HG02642 (cell line): Measurements from ENCODE around the gene TGFBR2.

Experiments
- ATAC-seq: cut with Tn5 transposase; IDR thresholded peaks from one replicate; pipeline ENCODE4 v1.9.1; 2021; ENCODE audit warnings: mild to moderate bottlenecking; ENCODE audit not compliant: unreplicated experiment, poor library complexity

Gene TGFBR2

DNA sequence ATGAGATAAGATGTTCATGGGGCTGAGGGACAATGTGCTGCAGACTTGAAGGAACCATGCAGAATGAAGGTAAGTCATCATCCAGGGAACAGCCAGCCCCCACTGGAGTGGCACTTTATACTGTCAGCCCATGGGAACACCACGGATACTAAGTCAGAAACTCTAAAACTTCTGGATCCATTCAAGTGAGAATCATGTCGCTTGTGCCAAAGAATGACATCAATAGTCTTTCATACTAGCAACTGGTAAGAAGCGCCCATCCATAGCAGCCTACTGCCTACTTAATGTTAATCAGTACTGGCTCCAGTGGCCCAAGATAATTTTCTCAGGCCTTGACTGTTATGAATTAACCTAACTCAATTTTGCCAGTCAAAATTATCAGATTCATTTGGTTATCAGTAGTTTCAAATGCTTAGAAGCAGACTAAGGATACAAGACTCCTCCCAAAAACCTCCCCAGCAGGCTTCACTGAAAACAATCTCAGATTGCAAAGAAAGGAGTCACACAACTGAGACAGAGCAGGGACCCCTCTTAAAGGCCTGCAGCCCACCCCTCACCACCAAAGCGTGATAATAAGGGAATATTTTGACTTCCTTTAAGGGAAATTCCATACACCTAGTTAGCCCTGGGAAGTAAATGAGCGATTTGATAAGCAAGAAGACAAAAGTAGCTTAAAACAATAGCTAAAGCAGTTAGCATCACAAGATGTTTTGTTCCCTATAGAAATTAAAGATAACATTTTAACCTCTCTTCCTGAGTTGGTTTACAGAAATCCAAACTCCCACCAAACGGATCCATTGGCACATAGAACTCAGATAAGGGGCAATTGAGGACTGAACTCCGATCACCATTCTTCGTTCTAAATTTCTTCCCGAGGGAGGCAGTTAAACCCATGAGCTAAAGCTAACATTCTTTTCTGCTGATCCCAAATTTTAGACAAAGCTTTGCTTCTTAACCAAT lies 98.8 kb downstream of the TGFBR2 start:
- ATAC-seq: no peak

- ATAC-seq: no peak
Measured at GRCh38 chr3:30707825-30708224, 101.4 kb downstream of the TGFBR2 start.

DNA sequence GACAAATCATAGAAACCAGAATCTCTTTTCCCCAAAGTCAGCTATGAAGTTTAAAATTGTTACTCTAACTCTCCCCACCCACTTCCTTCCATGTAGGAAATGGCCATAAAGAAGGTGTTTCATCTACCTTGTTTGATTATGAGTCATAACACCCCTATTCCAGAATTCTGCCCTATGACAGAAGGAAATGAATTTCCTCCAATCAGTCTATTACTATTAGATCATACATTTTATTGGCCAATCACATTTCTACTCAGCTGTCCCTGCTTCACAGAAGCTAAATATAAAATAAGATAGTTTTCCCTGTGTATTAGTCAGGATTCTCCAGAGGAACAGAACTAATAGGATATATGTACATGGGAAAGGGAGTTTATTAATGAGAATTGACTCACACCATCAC lies 102.1 kb downstream of the TGFBR2 start:
- no peak for ATAC-seq

DNA sequence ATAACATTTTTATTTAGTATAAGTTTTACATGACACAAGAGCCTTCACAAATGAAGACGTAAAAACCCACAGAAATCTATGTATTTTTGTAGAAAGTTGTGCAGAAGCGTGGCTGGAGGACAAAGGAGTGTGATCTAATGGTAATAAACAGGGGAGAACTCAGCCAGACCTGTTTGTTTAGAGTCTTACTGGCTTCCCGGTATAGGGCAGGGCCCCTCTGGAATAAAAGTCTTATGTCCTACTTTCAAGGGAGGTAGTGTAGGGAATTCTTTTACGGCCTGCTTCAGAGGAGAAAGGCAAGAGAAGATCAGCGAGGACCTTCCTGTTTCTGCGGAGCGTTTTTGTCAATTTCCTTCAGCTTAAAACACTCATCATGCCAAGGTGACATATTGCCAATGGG lies 103.6 kb downstream of the TGFBR2 start:
- no peak for ATAC-seq

- ATAC-seq: no peak
Measured at GRCh38 chr3:30711151-30711550, 104.8 kb downstream of the TGFBR2 start.

GRCh38 chr3:30711867-30712266 lies 105.5 kb downstream of the TGFBR2 start:
- no peak for ATAC-seq

GRCh38 chr3:30712991-30713390 lies 106.6 kb downstream of the TGFBR2 start:
- ATAC-seq: no peak

DNA sequence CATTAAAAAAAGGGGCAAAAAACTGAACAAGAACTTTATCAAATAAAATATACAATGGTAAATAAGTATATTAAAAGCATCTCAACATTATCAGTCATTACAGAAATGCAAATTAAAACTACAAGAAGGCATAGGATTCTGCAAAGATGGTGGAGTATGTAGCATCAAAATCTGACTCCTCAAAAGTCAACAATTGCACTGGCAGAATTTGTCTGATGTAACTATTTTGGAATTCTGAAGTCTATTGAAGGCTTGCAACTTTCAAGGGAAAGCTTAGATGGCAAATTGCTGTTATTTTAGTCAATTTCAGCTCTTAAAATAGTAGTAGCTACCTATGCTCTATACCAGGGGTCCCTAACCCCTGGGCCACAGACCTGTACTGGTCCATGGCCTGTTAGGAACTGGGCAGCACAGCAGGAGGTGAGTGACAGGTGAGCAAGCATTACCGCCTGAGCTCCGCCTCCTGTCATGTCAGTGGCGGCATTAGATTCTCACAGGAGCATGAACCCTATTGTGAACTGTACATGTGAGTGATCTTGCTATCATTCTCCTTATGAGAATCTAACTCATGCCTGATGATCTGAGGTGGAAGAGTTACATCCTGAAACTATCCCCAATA lies 107.6 kb downstream of the TGFBR2 start:
- ATAC-seq: no peak

DNA sequence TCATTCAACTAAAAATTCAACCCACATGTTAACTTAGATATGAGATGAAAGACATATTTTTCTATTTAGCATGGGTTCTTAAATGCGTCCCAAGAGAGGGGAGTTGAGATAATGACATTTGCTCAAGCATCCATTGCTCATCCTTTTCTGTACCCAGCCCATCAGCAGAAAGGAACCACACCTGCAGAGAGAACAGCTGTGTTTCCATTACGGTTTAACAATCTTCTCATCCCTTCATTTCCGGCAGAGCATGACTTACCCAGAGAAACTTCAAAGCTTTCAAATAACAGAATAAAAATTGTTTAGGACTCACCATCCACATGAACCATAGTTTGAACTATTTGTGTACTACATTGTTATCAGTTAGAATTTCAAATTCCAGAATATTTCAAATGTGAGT lies 113.1 kb downstream of the TGFBR2 start:
- ATAC-seq: no peak

GRCh38 chr3:30720586-30721313 lies 114.3 kb downstream of the TGFBR2 start:
- no peak for ATAC-seq

DNA sequence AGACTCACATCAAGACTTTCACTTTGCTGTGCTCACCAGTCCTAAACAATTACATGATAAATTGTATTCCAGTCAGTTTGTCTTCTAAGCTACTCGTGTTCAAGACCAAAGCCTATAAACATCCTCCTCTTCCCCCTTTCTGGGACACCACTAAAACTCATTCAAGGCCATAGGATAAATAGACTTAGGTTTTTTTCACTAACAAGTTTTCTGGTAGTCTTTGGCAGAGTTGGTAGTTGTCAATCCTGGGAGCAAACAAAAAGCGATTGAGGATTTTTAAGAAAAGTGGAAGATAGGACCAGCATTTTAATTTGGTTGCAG lies 114.9 kb downstream of the TGFBR2 start:
- no peak for ATAC-seq

- ATAC-seq: no peak
Measured at GRCh38 chr3:30723211-30723610, 116.8 kb downstream of the TGFBR2 start.

GRCh38 chr3:30724863-30725262 lies 118.5 kb downstream of the TGFBR2 start:
- no peak for ATAC-seq

- ATAC-seq: no peak
Measured at GRCh38 chr3:30728143-30728542, 121.7 kb downstream of the TGFBR2 start.

DNA sequence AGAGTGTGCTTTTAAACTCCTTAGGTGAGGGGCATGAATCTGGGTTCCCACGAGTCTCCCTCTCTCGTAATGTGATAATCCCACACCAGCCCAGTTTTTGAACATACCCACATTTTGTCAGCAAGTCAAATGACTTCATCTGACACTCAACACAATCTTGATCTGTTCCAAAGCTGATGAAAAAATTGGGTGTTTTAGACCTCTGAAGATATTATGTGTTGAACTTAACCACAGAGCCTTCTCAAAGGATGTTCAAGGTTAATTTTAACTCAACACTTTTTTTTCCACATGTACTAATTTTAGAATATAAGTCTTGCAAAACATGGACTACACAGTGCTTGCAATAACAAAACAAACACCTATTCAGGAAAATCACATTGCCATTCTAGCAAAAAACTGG lies 123.1 kb downstream of the TGFBR2 start:
- no peak for ATAC-seq

- no peak for ATAC-seq
Measured at GRCh38 chr3:30729936-30730335, 123.5 kb downstream of the TGFBR2 start.

- no peak for ATAC-seq
Measured at GRCh38 chr3:30730967-30731366, 124.6 kb downstream of the TGFBR2 start.

DNA sequence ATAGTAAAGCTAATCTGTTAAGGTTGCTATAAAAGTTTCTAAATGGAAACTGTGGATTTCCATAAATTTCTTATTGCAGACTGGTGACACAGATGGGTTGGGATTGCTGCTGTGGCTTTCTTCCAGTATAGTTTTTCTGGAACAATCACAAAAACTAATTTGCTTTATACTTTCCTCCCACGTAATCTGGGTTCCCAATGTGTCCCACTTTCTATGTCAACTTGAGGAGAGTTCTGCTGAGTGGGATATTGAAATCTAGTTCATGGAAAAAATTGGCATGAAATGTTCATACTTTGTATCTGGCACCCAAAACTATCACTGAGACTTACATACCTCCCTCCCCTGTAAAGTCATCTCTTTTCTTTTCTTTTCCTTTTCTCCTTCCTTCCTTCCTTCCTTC lies 126.8 kb downstream of the TGFBR2 start:
- ATAC-seq: no peak

DNA sequence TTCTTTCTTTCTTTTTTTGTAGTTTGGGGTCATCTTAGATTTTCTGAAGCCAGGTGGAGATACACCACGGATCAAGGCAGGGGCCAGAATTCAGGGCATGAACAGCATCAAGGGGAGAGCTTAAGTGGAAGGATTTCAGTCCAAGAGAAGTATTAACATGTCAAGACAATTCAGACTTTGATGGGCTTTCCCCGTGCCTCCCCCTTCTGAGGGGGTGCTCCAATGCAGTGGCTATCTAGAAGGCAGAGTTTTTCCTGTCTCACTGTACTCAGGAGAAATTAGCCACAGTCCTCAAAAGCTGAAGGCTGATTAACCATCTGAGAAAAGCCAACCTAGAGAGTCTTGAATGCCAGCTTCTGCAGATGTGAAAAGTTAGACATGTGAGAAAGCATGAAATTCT lies 127.3 kb downstream of the TGFBR2 start:
- no peak for ATAC-seq

DNA sequence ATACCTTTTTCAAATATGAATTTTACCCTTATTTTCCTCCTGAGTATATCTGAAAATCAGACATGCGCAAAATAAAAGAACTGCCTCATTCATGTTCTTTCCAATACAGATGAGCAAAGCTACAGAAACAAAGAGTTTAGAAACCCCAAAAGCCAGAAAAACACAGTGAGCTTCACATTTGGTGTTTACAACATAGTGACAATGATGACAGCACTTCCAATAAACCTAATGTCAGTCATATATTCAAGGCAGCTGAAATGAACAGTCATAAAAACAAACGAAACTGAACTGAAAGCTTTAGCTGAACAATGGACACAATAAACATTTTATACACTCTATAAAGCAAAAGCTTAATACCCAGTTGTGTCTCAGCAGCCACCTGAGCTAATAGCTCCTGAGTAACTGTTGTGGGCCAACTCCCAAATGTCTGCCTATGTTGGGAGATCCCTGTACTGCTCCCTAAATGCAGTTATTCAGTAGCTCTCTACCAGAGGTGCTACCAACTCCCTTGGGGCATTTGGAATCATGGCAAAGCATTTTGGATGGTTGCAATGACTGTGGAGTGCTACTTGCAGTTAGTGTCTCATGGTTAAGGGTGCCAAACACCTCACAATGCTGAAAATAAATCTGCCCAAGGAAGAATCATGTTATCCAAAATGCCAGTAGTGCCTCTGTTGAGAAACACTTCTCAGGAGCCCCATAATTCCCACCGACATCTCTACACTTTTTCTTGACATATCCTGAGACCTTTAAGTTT lies 131.5 kb downstream of the TGFBR2 start:
- ATAC-seq: no peak

- ATAC-seq: no peak
Measured at GRCh38 chr3:30738605-30739004, 132.2 kb downstream of the TGFBR2 start.
